Rectal smooth muscle tissue (tissue), 1 donor: Measurements from ENCODE around the gene AQR.
"Not testable (repeated sequence)": the region's sequence is repeated elsewhere in the genome, so short reads cannot be mapped to it uniquely, and the experiment has no call there.

Experiments
- H3K27ac ChIP-seq: one replicate; pipeline ENCODE4 v1.7.0; 2013; ENCODE audit warnings: low read depth, low read length, inconsistent platforms
- H3K27me3 ChIP-seq: one replicate; pipeline ENCODE4 v1.7.0; 2013; ENCODE audit warnings: low read length; ENCODE audit not compliant: control insufficient read depth, insufficient read depth
- H3K36me3 ChIP-seq: one replicate; pipeline ENCODE4 v1.7.0; 2013; ENCODE audit warnings: low read length; ENCODE audit not compliant: control insufficient read depth, insufficient read depth
- H3K4me1 ChIP-seq: one replicate; pipeline ENCODE4 v1.7.0; 2013; ENCODE audit warnings: low read length; ENCODE audit not compliant: control insufficient read depth, insufficient read depth
- H3K4me3 ChIP-seq: one replicate; pipeline ENCODE4 v1.7.0; 2013; ENCODE audit warnings: low read length
- H3K9ac ChIP-seq: one replicate; pipeline ENCODE4 v1.7.0; 2013; ENCODE audit warnings: low read length

The AQR gene

DNA sequence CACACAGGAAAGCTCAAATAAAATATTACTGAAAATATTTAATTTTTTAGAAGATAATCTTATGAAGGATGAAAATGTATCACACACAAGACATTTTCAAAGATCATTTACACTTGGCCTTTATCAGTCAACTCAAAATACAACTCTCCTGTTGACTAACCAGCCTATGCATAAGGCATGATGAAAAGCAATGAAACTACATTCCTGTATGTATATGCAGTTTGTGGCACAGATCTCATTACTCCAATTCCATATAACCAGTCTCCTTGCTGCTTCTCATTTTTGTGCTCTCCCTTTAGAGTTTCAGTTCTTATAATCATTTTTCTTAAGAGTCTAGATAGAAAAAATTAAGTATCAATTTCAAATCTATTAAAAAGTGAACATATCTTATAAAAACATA lies 25.8 kb downstream of the AQR start:
- no peak overlapping the region for H3K4me3 ChIP-seq
- peaks cover 10% of the 10 kb centered on the region for H3K36me3 ChIP-seq
- no peaks in the 10 kb centered on the region for H3K4me1 ChIP-seq
- H3K9ac ChIP-seq: no peak overlapping the region
- no peaks in the 10 kb centered on the region for H3K27me3 ChIP-seq
- H3K27ac ChIP-seq: no peak overlapping the region

GRCh38 chr15:34943264-34943663 lies 26.3 kb downstream of the AQR start:
- not testable (repeated sequence) for H3K4me3 ChIP-seq, H3K4me1 ChIP-seq, H3K27me3 ChIP-seq, H3K27ac ChIP-seq, H3K9ac ChIP-seq
- peaks cover 10% of the 10 kb centered on the region for H3K36me3 ChIP-seq

GRCh38 chr15:34942363-34942762 lies 27.2 kb downstream of the AQR start:
- Histone ChIP-seq H3K4me1 (no peaks in the 10 kb centered on the region), H3K9ac (no peak overlapping the region), H3K27ac (no peak overlapping the region), H3K27me3 (no peaks in the 10 kb centered on the region), H3K36me3 (peaks cover 12% of the 10 kb centered on the region), H3K4me3 (no peak overlapping the region)

DNA sequence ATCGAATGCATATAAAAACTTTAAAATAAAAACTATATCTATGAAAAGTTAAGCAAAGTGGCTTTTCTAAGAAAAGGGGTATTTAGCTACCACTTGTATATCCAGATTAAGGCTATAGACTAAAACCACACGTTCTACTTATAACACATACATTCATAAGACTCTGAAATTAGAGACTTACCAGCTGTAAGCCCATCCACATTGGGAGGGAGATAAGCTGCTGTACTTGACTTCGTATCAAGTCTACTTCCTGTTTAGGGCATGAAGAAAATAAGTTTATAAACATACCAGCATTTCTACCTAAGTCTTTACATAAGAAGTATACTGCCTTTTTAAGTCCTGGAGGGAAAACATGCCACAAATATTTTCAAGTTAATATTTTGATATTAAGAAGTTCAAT lies 27.7 kb downstream of the AQR start:
- H3K4me1 ChIP-seq: no peaks in the 10 kb centered on the region
- H3K36me3 ChIP-seq: peaks cover 12% of the 10 kb centered on the region

GRCh38 chr15:34941185-34941698 lies 28.3 kb downstream of the AQR start:
- Histone ChIP-seq H3K4me3 (no peak overlapping the region), H3K36me3 (peaks cover 12% of the 10 kb centered on the region), H3K9ac (no peak overlapping the region), H3K4me1 (no peaks in the 10 kb centered on the region), H3K27ac (no peak overlapping the region), H3K27me3 (no peaks in the 10 kb centered on the region)

More for the DNA sequence above, 27.7 kb downstream of the AQR start:
- Histone ChIP-seq H3K4me3 (no peak overlapping the region), H3K27ac (no peak overlapping the region), H3K27me3 (no peaks in the 10 kb centered on the region), H3K9ac (no peak overlapping the region)

GRCh38 chr15:34933432-34933975 lies 36.0 kb downstream of the AQR start:
- Histone ChIP-seq H3K36me3 (peaks cover 10% of the 10 kb centered on the region), H3K4me3 (no peak overlapping the region), H3K4me1 (no peaks in the 10 kb centered on the region)

DNA sequence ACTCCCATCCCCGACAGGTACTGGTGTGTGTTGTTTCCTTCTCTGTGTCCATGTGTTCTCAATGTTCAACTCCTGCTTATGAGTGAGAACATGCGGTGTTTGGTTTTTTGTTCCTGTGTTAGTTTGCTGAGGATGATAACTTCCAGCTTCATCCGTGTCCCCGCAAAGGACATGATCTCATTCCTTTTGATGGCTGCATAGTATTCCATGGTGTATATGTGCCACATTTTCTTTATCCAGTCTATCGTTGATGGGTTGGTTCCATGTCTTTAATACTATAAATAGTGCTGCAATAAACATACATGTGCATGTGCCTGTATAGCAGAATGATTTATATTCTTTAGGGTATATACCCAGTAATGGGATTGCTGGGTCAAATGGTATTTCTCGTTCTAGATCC lies 41.2 kb downstream of the AQR start:
- not testable (repeated sequence) for H3K27me3 ChIP-seq, H3K9ac ChIP-seq, H3K27ac ChIP-seq, H3K4me1 ChIP-seq, H3K4me3 ChIP-seq
- H3K36me3 ChIP-seq: peaks cover 12% of the 10 kb centered on the region

More at GRCh38 chr15:34933432-34933975, 36.0 kb downstream of the AQR start:
- no peak overlapping the region for H3K27ac ChIP-seq
- no peaks in the 10 kb centered on the region for H3K27me3 ChIP-seq
- no peak overlapping the region for H3K9ac ChIP-seq

GRCh38 chr15:34927726-34928125 lies 41.8 kb downstream of the AQR start:
- Histone ChIP-seq H3K27me3 (no peaks in the 10 kb centered on the region), H3K4me3 (no peak overlapping the region), H3K4me1 (no peaks in the 10 kb centered on the region), H3K27ac (no peak overlapping the region), H3K9ac (no peak overlapping the region), H3K36me3 (peaks cover 12% of the 10 kb centered on the region)

DNA sequence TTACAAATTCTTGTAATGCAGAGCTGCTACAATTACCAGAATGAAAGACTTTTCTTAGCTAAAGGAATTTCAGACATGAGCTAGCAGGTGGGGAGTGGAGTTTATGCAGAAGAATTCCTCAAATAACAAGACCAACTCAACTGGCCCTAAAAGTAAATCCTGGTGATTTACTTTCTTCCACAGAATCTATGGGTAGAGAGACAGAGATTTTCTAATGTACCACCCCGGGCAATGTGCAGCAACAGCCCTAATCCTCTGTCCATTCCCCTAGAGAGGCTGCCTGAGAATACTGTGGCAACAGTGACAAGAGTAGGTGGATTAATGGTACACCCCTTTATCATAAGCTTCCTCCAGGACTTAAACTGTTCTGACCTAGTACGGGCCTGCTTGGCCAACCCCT lies 55.2 kb downstream of the AQR start:
- Histone ChIP-seq H3K9ac (no peak overlapping the region), H3K4me3 (no peak overlapping the region), H3K36me3 (peaks cover 17% of the 10 kb centered on the region), H3K27me3 (no peaks in the 10 kb centered on the region), H3K27ac (no peak overlapping the region), H3K4me1 (no peaks in the 10 kb centered on the region)

DNA sequence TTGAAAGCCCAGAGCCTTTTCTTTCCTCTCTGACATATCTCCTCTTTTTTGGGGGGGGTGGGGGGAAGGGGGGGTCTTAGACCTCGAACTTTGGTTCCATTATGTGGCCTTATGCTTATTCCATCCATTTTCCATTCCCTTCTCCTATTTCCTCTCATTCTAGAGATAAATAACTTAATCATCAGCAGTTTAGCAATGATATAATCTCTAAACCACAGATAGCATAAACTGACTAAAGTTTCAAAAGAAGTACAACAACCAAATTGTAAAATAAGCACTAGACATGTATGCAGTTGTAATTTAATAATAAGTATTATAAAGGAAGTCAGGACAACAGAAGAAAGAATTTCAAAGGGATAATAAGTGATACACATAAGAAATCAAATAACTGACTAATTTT lies 64.5 kb downstream of the AQR start:
- Histone ChIP-seq H3K36me3 (peaks cover 6% of the 10 kb centered on the region), H3K9ac (no peak overlapping the region), H3K27me3 (no peaks in the 10 kb centered on the region), H3K4me3 (no peak overlapping the region), H3K4me1 (peaks cover 7% of the 10 kb centered on the region), H3K27ac (no peak overlapping the region)

DNA sequence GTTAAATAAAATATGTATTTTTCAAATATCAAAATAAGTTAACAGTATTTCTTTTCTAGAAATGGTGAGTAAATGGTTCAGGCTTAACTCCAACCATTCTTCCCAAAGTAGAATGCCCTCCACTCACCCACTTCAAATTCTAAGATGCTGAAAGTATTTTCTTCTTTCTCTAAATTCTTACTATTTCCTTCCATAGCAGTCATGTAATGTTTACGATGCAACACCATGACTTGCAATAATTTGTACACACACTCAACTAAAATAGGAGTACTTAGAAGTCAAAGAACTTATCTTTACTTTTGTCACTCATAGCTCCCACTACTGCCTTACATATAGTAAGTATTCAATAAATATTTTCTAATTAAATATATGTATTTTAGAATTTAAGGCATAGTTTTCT lies 65.0 kb downstream of the AQR start:
- Histone ChIP-seq H3K4me3 (no peak overlapping the region), H3K9ac (no peak overlapping the region), H3K36me3 (peaks cover 6% of the 10 kb centered on the region)

DNA sequence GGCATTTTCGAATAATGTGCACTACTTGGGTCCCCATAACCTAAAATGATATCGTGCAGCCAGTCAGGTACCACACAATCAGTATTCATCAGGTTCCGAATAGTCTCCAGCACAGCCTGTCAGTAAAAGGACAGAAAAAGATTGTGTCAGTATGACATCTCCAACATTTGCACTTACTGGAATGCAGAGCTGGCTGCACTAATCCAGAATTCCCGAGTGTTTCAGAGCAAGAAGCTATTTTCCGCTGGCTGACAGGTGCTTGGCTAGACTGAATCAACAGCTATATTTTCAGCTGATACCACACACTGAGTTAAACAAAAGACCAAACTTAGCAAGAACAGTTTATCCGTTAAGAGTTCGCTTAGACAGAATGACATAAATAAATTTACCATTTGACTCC lies 68.8 kb downstream of the AQR start:
- no peak overlapping the region for H3K27ac ChIP-seq
- H3K9ac ChIP-seq: no peak overlapping the region
- H3K4me3 ChIP-seq: no peak overlapping the region
- H3K4me1 ChIP-seq: peaks cover 4% of the 10 kb centered on the region
- H3K27me3 ChIP-seq: no peaks in the 10 kb centered on the region
- H3K36me3 ChIP-seq: peaks cover 9% of the 10 kb centered on the region

More for the DNA sequence above, 65.0 kb downstream of the AQR start:
- peaks cover 7% of the 10 kb centered on the region for H3K4me1 ChIP-seq
- H3K27me3 ChIP-seq: no peaks in the 10 kb centered on the region
- H3K27ac ChIP-seq: no peak overlapping the region

GRCh38 chr15:34896183-34896582 lies 73.4 kb downstream of the AQR start:
- no peak overlapping the region for H3K27ac ChIP-seq
- peaks cover 4% of the 10 kb centered on the region for H3K4me1 ChIP-seq
- no peak overlapping the region for H3K4me3 ChIP-seq
- no peak overlapping the region for H3K9ac ChIP-seq
- H3K36me3 ChIP-seq: peaks cover 19% of the 10 kb centered on the region
- no peaks in the 10 kb centered on the region for H3K27me3 ChIP-seq
